HG03469 (cell line): ENCODE measurements around the gene DGCR6L.
"Not testable (repeated sequence)": the region's sequence is repeated elsewhere in the genome, so short reads cannot be mapped to it uniquely, and the experiment has no call there.

Source experiments
- ATAC-seq: cut with Tn5 transposase; IDR thresholded peaks from one replicate; pipeline ENCODE4 v1.9.1; 2021; ENCODE audit warnings: mild to moderate bottlenecking, moderate library complexity, moderate number of reproducible peaks; ENCODE audit not compliant: unreplicated experiment

Gene DGCR6L

GRCh38 chr22:20292673-20293232 lies 27.1 kb downstream of the DGCR6L start:
- no peak for ATAC-seq

- no peak for ATAC-seq
Measured at GRCh38 chr22:20292108-20292507, 27.8 kb downstream of the DGCR6L start.

GRCh38 chr22:20291604-20292063 lies 28.2 kb downstream of the DGCR6L start:
- no peak for ATAC-seq

GRCh38 chr22:20291249-20291586 lies 28.6 kb downstream of the DGCR6L start:
- ATAC-seq, result no peak

GRCh38 chr22:20290578-20291248 lies 29.1 kb downstream of the DGCR6L start:
- ATAC-seq, result no peak

GRCh38 chr22:20290045-20290392 lies 29.8 kb downstream of the DGCR6L start:
- ATAC-seq, result no peak

GRCh38 chr22:20289182-20290044 lies 30.4 kb downstream of the DGCR6L start:
- not testable (repeated sequence) for ATAC-seq

- ATAC-seq, result not testable (repeated sequence)
Measured at GRCh38 chr22:20286784-20287423, 33.0 kb downstream of the DGCR6L start.

GRCh38 chr22:20286312-20286660 lies 33.6 kb downstream of the DGCR6L start:
- ATAC-seq, result not testable (repeated sequence)

- not testable (repeated sequence) for ATAC-seq
Measured at GRCh38 chr22:20285473-20286311, 34.2 kb downstream of the DGCR6L start.

- no peak for ATAC-seq
Measured at GRCh38 chr22:20284471-20285086, 35.3 kb downstream of the DGCR6L start.

- ATAC-seq, result no peak
Measured at GRCh38 chr22:20283674-20284066, 36.2 kb downstream of the DGCR6L start.

GRCh38 chr22:20282901-20283673 lies 36.8 kb downstream of the DGCR6L start:
- ATAC-seq, result no peak

- ATAC-seq, result no peak
Measured at GRCh38 chr22:20281891-20282290, 38.0 kb downstream of the DGCR6L start.

GRCh38 chr22:20281473-20281872 lies 38.4 kb downstream of the DGCR6L start:
- not testable (repeated sequence) for ATAC-seq

- no peak for ATAC-seq
Measured at GRCh38 chr22:20280866-20281265, 39.0 kb downstream of the DGCR6L start.

GRCh38 chr22:20280163-20280562 lies 39.7 kb downstream of the DGCR6L start:
- ATAC-seq, result not testable (repeated sequence)

GRCh38 chr22:20279662-20280134 lies 40.2 kb downstream of the DGCR6L start:
- ATAC-seq, result no peak
